ENCODE data around the gene TBC1D8.

Gene TBC1D8

GRCh38 chr2:101027852-101028251 lies 123.3 kb downstream of the TBC1D8 start:
- no peak for DNase-seq (ENCODE audit: low read depth)

GRCh38 chr2:101026923-101027469 lies 124.2 kb downstream of the TBC1D8 start:
- DNase-seq (ENCODE audit: low read depth) = no peak

- no peak for DNase-seq (ENCODE audit: low read depth)
These were observed 124.9 kb downstream of the TBC1D8 start for GRCh38 chr2:101026253-101026701.

DNA sequence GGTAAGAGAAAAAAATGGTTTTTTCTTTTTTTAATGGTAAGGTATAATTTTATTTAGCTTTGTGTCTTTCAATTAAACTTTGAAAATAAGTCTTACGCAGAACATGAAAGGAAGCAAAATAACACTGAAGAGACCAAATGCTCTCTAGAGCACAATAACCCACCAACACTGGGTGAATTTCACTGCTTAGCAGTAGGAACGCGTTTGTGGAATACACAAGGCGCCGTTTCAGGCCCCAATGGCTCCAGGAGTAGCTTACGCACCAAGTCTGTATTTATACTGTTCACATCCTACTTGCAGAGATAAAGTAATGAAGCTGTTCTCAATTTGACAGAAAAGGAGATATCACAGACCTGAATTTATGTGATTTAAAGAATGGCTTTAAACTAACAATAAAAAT lies 125.6 kb downstream of the TBC1D8 start:
- no peak for DNase-seq (ENCODE audit: low read depth)

DNA sequence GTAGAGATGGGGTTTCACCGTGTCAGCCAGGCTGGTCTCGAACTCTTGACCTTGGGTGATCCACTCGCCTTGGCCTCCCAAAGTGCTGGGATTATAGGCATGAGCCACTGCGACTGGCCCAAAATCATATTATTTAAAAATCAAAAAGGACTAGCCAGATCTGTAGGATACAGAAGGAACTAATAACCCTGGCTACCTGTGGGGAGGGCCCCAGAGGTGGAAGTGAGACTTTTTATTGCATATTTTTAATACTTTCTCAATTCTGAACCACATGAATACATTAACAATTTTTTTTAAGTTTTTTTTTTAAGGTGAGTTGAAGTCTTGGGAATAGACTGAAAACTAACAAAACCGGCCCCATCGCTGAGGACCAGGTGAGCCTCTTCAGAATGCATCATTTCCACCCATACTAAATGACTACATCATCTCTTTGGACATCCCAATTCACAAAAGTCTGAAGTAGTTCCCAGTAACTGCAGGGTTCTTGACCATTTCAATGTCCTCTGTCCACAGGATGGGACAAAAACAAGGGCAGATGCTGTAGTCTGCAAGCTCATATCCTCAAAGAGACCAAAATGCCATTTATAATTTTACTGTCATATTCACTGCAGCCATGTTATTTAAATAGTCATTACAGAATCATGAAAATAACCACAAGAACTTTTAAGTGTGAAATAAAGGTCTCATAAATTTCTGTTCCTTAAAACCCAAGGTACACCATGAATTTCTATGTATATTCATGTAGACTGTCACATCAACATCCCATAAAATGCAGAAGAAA lies 127.7 kb downstream of the TBC1D8 start:
- DNase-seq (ENCODE audit: low read depth) = no peak

DNA sequence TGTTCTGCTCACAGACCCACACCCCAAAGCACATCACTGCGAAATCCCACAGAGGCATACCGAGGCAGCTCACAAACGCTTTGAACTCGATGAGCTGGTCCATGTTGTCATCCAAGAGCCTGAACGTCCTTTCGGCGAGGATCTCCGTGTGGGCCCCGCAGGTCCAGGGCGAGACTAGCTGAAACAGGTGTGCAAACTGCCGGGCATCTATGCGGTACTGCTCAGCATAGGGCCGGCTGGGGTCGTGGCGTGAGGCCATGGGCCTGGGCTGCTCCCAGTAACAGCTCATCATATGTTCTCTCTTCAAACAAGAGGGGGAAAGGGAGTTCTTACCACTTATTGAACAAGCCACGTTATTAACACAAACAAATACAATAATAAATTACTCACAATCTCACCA lies 129.0 kb downstream of the TBC1D8 start:
- DNase-seq (ENCODE audit: low read depth) = no peak

DNA sequence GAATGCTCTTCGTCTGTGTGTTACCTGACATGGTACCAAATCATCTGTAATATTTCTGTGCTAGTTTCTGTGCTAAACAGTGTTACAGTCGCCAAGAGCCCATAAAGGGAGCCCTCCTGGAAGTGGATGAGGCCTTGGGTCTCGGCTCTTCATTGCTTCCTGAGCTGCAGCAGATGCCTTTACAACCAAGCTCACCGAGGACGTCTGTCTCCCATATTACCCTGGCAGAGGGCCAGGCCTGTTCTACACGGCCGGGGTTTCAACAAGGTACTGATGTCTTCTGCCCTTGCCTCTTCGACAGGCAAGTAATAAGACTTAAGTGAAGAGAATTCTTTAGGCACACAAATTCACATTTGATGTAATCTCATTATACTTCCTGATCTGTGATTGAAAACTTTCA lies 132.2 kb downstream of the TBC1D8 start:
- DNase-seq (ENCODE audit: low read depth) = no peak

DNA sequence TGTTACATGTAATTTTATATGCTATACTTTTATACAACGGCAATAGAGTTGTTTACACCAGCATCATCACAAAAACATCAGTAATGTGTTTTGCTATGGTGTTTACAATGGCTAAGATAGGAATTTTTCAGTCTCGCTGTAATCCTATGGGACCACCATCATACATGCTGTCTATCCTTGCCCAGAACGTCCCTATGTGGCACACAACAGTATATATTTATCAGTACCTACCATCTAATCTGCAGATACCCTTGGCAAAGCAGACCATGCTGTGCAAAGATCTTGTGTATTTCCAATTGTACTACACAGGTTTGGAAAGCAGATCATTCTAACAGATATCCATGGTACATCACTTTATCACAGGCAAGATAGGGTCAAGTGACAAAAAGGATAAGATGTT lies 133.8 kb downstream of the TBC1D8 start:
- DNase-seq (ENCODE audit: low read depth) = no peak

DNA sequence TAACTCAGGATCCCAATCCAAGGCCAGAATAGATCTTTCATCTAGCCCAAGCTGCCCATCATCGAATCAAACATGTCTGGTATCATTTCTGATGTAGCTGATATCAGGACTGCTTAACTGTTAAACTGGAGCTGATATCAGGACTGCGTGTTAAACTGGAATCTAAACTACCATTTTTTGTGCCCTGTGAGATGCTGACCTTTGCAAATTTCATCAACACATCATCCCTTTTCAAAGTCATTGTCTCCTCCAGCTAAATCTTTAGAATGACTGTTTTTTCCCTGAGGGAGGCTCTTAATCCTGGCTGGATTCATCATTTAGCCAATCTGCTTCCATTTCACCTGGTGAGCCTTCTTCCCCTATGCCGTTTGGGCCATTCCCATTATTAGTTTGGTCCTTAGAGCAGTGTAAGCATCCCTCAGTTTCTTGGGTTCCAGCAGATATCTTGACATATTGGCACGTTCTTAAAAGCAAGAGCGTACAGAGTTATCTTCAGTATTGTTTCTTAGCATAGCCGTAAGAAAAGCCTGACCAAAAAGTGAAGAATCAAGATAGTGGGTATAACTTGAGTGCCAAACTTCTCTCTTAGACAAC lies 136.8 kb downstream of the TBC1D8 start:
- no peak for DNase-seq (ENCODE audit: low read depth)

DNA sequence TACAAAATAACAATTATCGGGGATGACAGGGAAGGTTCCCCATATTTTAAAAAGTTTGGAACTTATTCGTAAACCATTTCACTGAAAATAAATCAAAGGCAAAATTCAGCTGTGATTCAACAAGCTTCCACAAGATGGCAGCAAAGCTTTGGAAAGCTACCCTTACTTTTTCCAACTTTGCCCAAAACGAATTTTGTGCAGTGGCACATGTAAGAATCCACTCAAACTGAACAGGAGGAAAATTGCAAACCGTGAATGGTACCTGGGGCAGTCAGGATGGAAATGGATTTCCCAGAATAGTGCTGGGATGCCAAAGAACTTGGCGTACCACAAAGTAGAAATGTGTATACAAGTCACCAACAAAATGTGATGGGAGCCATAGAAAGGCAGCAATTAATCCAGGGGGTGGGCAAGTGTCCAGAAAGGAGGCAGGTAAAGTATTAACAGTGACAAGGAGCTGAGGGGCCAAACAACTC lies 138.4 kb downstream of the TBC1D8 start:
- DNase-seq (ENCODE audit: low read depth) = peak; percentile 31

- DNase-seq (ENCODE audit: low read depth) = no peak
These were observed 139.0 kb downstream of the TBC1D8 start for GRCh38 chr2:101012054-101012705.

DNA sequence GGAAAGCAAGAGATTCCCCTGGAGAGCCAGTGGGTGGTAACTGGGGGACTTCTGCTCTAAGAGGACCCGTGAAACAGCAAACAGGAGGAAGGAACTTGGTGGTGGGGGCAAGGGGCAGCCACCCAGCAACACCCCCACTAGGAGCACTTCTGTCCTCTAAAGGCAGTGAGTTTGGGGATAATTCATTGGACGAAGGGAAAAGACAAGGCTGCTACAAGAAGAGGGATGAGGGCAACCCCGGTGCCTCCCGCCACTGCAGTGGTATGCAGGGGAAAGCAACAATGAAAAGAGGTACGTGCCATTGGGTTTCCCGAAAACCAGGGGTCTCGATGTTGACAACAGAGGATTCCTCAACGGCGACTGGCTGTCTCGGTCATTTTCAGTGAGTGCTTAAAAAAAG lies 140.0 kb downstream of the TBC1D8 start:
- no peak for DNase-seq (ENCODE audit: low read depth)

DNA sequence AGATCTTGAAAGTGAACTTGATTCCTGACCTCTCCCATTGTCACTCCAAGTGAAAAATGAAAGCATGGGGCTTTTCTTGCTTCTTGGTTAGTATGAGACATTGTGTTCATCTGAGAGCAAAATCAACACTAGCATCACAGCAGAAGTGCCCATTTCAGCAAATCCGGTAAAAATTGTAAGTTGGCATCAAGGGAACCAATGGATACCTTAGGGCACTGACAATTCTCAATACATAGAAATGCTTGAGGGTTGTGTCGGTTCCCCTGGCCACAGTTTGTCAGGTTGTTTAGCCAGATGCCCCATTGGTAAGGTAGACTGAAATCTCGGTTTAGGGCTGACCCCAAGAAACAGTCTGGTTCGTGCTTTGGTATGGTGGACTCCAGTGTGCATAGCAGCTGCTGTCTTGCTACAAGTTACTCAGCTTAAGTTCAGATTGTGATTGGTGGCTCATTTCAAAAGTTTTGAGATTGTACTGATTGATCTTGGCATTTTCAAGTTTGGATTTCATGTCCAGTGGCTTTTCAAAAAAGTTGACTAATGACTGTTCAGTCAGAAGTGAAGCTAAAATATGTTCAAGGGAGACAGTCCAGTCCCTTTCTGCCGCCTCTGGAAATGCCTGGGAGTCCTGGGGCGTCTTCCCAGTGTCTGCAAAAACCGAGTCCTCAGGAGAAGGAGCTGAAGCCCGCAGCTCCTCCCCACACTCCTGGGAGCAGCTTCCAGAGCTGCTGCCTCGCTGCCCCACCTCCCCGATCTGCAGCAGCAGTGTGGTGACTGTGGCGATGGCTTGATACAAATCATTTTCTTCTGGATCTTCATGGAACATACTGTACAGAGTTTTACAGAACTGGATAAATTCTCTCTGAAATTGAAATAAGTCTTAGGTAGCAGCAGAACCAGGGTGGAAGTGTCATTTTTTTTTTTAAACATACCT lies 143.5 kb downstream of the TBC1D8 start:
- no peak for DNase-seq (ENCODE audit: low read depth)

- DNase-seq (ENCODE audit: low read depth) = no peak
These were observed 145.0 kb downstream of the TBC1D8 start for GRCh38 chr2:101006065-101006715.

- DNase-seq (ENCODE audit: low read depth) = no peak
These were observed 146.4 kb downstream of the TBC1D8 start for GRCh38 chr2:101004620-101005325.

DNA sequence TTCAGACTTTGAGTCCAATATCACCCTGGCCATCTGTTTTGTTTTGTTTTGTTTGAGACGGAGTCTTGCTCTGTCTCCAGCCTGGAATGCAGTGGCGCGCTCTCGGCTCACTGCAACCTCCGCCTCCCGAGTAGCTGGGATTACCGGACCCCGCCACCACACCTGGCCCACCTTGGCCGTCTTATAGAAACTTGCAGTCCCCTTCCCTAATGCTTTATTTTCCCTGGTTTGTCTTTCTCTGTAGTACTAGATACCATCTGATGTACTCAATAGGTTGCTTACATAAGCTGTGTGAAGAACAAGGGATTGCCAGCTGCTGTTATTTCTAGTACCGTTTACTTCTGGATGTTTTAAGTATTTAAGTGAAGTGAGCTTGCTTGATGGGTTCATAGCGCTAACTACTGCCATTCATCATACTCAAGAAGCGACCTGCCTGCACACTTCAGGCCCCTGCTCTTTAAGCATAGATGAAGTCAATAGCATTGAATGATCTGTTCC lies 147.9 kb downstream of the TBC1D8 start:
- DNase-seq (ENCODE audit: low read depth) = no peak

DNA sequence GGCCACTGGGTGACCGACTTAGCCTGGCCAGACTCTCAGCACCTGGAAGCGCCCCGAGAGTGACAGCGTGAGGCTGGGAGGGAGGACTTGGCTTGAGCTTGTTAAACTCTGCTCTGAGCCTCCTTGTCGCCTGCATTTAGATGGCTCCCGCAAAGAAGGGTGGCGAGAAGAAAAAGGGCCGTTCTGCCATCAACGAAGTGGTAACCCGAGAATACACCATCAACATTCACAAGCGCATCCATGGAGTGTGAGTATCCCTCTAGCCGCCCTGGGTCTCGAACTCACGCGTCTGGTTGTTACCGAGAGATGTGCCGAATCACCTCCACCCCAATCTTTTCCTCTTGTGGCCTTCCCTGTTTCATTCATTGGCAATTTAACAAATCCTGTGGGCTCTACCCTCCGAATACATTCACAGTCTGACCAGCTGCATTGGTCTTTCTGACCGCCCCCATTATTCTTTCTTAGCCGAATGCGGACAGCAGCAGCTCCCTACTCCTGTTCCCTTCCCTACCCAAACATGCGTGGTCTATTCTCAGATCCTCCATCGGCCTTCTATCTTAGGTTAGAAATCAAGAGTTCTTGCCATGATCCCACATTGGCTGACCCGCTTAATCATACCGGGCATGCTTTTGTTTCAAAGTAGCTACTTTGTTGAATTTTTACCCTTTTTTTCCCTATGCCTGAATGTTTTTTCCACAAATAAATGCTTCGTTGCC lies 148.5 kb downstream of the TBC1D8 start:
- no peak for DNase-seq (ENCODE audit: low read depth)

GRCh38 chr2:101001691-101002561 lies 149.3 kb downstream of the TBC1D8 start, which contains the start of gene RPL31:
RPL31 (plus strand) TSS chr2:101002289; CDS start chr2:101002702, 413 bp downstream.
- peak; percentile 99 for DNase-seq (ENCODE audit: low read depth)

DNA sequence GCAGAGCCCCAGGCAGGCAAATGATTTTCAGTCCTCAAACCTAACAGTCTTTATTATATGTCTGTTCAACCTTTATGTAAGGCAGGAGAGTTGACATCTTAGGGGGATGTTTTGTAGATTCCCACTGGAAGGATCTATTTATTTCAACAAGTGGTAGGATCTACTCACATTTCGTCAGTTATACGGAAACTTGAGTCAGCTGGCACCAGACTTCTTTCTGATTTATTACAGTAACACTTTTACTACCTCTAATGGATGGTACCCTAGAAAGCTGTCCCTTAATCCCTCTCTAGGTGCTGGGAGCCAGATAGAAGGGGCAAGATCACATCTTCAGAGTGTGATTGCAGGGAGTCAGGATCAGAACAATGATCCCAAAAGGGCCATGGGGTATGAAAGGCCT lies 151.2 kb downstream of the TBC1D8 start:
- no peak for DNase-seq (ENCODE audit: low read depth)
